ENCODE results near the gene MYO15B.

MYO15B gene

DNA sequence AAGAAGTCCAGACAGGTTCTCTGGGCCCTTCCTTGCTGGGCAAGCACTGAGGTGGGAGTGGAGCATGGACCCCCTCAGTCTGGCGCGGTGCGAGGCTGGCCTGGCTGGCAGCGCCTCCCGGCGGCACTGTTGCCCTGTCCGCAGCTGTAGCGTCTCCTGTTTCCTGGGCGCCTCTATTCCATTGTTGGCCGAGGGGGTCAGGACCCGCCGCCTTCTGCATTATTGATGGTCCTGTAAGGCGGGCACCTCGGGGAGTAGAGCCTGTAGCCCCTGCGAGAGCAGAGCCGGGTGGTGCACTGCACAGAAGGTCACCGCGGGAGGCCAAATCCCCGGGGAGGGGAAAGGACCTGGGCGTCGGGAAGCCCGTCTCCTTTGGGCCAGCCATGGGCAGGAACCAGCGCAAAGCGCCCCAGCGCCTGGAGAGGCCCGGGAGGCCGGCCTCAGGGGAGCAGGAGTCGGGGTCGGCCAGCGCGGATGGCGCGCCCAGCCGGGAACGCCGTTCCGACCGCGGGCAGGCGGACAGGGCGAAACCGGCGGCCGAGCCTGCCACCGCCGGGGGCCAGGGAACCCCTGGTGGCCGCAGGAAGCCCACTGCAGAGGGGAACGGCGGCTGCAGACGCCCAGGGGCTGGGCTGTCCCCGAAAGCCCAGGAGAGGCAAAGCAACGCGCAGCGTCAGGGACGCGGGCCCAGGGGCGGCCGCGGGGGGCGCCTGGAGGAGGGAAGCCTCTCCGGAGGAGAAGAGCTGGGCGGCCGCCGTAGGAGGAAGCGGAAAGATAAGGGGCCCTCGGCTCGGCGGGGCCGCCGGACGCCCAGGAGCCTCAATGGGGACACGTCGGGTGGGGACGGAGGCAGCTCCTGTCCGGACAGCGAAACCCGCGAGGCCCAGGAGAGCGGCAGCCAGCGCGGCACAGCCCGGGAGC lies at the start of gene MYO15B:
MYO15B (plus strand) TSS at position 126 of the 921 bp plus-strand sequence; CDS start at position 384, 258 bp downstream.
- no peak for DNase-seq

GRCh38 chr17:75539967-75540729 lies 47.5 kb upstream of the MYO15B start:
- no peak for DNase-seq

- DNase-seq = no peak
These were observed 46.6 kb upstream of the MYO15B start for GRCh38 chr17:75540923-75541503.

GRCh38 chr17:75542229-75542628 lies 45.4 kb upstream of the MYO15B start:
- no peak for DNase-seq

DNA sequence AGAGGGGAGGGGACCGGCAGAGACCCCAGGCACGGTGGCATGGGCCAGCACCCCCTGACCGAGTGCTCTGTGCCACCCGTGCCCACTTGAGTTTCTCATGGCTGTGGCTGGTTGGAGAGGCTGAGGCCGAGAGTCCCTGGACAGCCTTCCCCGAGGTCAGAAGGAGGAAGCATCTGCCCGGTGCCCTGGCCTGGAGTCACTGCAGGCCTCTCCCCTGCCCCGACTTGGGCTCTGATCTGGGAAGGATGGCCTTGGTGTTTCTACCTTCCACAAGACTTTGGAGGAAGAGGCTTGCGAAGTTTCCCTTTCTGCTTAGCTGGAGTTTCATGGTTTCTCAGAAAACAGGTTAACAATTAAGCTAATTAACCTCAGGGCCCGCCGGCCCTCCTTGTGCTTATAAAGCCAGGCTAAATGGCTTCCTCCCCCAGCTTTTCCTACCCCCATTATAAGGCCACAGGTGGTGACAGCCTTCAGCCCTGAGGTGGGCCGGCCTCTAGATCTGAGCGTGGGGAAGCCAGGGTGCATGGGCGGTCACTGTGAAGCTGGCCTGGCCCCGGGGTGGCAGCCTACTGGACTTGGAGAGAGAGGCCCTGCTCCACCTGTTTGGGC lies 44.8 kb upstream of the MYO15B start:
- no peak for DNase-seq

- DNase-seq = no peak
These were observed 43.4 kb upstream of the MYO15B start for GRCh38 chr17:75544250-75544649.

DNA sequence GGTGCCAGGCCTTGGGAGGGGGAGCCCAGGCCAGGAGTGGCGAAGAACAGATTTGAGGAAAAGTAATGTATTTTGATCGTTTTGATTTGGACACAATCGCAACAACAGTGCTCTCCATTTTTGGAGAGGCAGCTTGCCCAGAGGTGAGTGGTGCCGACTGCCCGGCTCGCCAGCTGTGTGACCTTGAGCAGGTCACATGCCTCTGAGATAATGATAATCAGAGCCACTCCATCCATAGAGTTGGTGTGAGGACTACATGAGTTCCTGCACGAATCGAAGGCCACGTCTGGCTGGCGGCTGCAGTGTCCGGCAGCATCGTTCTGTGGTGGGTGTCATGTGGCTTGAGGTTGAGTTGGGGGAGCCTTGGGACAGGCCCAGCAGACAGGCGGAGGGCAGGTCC lies 41.4 kb upstream of the MYO15B start:
- DNase-seq = no peak

DNA sequence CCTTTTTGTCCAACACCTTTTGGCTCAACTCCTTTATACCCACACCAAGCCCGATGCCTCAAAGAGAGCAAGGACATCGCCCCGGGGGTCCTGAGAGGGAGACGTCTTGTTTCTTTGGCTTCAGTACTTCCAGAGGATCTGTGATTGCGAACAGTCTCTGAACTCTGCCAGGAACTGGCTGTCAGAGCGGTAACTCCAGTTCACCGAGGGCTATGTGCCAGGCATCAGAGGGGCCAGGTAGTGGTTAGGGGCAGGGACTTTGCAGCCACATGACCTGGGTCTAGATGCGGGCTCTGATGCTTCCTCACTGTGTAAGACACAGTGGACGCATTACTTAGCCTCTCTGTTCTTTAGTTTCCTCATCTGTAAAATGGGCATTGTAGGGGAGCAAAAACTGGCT lies 40.5 kb upstream of the MYO15B start:
- no peak for DNase-seq

- no peak for DNase-seq
These were observed 38.8 kb upstream of the MYO15B start for GRCh38 chr17:75548813-75549212.

GRCh38 chr17:75549246-75550138 lies 38.1 kb upstream of the MYO15B start:
- no peak for DNase-seq

DNA sequence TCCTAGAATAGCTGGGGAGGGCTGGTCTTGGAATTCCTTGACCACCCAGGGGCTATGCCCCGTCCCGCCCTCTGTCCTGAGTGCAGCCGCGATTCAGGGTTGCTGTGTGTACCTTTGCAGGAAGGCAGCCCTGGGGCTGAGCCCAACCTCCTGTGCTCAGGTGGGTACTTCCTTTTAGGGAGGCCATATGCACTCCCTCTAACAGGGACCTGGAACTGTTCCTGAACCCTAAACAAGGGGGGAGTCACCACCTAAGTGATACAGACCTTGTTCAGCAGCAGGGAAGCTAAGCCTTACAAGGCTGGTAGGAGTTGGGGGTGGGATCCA lies 37.5 kb upstream of the MYO15B start:
- no peak for DNase-seq

GRCh38 chr17:75551266-75551665 lies 36.3 kb upstream of the MYO15B start:
- no peak for DNase-seq

DNA sequence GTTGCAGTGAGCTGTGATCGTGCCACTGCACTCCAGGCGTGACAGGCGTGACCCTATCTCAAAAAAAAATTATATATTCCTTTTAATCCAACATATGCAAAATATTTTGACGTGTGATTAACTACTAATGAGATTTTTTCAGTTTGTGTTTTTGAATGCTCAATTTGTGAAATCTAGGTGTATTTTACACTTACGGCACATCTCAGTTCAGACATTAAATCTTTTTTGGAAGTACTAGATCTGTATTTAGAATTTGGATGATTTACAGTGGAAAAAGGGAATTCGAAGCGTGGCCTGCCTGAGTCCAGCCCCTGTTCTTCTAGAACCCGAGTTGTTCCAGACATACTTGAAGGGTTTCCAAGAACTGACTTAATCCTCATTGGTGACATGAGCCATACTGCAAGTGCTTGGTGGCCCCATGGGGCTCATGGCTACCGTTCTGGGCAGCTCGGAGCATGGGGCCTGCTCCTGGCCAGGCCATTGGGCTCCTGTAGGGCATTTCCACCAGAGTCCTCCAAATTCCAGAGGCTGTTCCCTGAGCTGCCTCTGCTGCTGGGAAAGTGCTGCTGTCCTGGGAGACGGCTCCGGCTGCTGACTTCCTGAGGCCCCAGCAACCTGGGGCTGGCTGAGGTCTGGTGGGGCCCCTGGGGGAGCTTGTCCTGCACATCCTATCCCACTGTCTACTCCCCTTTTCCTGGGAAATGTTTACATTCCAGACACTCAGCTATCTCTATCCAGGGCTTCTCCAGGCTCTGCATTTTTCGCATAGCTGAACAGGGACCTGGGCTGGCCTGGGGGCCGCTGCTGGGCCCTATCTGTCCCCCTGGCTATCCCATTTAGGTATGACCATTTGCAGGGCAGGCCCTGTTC lies 34.9 kb upstream of the MYO15B start:
- no peak for DNase-seq

DNA sequence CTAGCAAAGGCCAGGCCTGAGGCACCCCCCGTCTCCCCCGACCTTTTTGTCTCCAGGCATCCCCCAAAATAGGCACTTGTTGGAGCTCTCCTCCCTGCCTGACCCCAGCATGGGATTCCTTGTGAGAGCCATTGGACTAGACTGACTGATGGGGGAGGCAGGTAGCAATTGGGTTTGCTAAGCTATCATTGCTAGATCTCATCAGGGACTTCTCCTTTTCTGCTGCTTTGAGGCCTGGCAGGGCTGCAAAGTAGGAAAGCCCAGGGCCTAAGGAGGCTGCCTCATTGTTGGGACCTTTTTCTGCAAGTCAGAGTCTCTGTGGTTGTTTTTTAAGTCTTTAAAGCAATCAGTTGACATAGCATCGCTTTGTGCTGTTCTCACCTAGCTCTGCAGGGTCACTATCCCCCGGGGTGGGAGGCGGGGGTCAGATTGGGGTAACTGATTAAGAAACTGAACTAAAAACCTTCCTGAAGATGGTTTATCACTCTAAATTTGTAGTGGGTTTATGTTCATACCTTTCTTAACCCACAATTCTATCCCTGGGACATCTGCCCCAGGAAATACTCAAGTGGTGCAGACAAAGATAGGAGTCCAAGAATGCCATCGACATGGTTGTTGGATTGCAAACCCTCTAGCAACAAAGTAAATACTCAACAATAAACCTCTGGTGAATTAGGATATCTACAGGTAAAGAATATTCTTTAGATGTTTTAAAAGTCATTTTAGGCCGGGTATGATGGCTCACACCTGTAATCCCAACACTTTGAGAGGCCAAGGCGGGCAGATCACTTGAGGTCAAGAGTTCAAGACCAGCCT lies 34.1 kb upstream of the MYO15B start:
- DNase-seq = no peak

DNA sequence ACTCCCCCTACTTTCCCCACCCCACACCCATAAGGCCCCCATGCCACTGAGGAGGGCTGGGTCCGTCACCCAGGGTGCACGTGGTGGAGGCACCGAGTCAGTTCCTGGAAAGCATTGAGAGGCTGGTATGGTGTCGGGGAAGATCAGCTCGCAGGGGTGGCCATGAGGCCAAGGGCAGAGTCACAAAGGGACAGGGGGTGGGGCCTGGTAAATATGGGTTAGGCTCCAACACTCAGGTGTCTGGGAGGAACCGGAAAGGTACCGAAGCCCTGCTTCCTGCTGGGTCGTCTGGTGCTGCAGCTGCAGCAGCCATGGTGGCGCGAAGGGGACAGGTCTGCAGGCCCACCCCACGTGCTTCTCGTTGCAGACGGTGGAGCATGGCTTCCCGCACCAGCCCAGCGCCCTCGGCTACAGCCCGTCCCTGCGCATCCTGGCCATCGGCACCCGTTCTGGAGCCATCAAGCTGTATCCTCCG lies 31.9 kb upstream of the MYO15B start:
- no peak for DNase-seq

DNA sequence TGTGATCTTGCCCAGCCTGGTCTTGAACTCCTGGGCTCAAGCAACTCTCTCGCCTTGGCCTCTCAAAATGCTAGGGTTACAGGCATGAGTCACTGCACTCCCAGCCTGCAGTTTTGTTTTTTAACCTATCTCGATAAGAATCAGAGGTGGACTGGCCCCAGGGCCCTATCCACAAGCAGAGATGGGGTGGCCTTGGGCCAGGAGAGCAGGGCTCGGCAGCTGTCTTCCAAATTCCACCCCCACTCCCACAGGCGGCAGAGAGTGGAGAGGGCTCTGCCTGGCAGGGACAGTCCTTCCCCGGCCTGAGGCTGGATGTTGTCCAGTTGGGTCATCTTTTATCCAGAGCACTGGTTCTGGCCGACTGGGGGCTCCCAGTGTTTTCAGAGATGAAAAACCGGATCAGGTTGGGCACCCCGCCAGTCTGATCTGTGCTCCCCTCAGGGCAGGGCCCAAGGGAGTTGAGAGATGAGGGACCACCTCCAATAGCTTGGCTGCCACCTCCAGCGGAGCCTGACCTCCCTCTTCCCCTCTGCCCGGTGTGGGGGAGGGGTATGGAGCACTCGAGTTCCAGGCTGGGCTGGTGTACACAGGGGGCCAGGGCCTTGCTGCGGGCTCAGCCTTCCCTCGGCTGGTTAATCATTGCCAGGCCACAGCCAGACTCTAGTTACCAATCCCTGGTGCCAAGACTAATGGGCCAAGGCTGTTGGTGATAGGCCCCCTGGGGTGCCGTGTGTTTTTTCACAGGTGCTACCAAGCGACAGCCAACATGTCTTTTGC lies 30.3 kb upstream of the MYO15B start:
- DNase-seq = peak; percentile 44

GRCh38 chr17:75557852-75558665 lies 29.5 kb upstream of the MYO15B start:
- no peak for DNase-seq
